ENCODE results near the gene SNX3.
A peak's percentile ranks its signal among the peaks of the same experiment; 100 is the strongest.
"Not testable (repeated sequence)": the region's sequence is repeated elsewhere in the genome, so short reads cannot be mapped to it uniquely, and the experiment has no call there.

The SNX3 gene

DNA sequence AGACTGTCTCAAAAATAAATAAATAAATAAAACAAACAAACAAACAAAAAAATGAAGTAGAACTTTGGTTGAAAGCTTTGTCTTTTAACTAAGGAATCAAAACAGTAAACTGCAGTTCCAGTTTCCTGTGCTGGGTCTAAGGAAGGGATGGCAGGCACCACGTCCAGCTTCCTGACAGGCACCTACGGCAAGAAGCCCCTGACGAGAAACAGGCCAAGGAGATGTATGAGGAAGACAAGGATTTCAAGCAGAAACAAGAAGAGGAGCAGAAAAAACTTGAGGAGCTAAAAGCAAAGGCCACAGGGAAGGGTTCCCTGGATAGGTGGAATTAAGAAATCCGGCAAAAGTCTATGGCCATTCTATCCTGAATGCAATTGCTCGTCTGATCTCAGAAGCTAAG lies 8.8 kb downstream of the SNX3 start:
- TF ChIP-seq, protein P1, sequence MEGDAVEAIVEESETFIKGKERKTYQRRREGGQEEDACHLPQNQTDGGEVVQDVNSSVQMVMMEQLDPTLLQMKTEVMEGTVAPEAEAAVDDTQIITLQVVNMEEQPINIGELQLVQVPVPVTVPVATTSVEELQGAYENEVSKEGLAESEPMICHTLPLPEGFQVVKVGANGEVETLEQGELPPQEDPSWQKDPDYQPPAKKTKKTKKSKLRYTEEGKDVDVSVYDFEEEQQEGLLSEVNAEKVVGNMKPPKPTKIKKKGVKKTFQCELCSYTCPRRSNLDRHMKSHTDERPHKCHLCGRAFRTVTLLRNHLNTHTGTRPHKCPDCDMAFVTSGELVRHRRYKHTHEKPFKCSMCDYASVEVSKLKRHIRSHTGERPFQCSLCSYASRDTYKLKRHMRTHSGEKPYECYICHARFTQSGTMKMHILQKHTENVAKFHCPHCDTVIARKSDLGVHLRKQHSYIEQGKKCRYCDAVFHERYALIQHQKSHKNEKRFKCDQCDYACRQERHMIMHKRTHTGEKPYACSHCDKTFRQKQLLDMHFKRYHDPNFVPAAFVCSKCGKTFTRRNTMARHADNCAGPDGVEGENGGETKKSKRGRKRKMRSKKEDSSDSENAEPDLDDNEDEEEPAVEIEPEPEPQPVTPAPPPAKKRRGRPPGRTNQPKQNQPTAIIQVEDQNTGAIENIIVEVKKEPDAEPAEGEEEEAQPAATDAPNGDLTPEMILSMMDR (IDR thresholded peaks at IDR 0.05; ENCODE audit: low read depth, low read length): no peak
- no peak for TF ChIP-seq EZH2phosphoT487 (IDR thresholded peaks at IDR 0.05; ENCODE audit: low read depth)
- Histone ChIP-seq H3K4me2 (ENCODE audit: low read length) (no peak overlapping the region), H3K9me3 (ENCODE audit: insufficient read depth, low read length) (no peaks in the 10 kb centered on the region), H3K79me2 (ENCODE audit: low read length) (peaks cover 44% of the 10 kb centered on the region), H3K27me3 (ENCODE audit: low read depth, low read length) (no peaks in the 10 kb centered on the region), H3K4me3 (ENCODE audit: low read length) (no peak overlapping the region), H4K20me1 (ENCODE audit: insufficient read depth, low read length) (peaks cover 35% of the 10 kb centered on the region), H3K27ac (ENCODE audit: low read length) (no peak overlapping the region), H2AFZ (ENCODE audit: low read depth, low read length) (no peak overlapping the region), H3K9ac (ENCODE audit: low read length) (no peak overlapping the region), H3K36me3 (replicated peaks; ENCODE audit: low read depth, low read length) (no peaks in the 10 kb centered on the region), H3K4me1 (ENCODE audit: low read length) (no peaks in the 10 kb centered on the region)

DNA sequence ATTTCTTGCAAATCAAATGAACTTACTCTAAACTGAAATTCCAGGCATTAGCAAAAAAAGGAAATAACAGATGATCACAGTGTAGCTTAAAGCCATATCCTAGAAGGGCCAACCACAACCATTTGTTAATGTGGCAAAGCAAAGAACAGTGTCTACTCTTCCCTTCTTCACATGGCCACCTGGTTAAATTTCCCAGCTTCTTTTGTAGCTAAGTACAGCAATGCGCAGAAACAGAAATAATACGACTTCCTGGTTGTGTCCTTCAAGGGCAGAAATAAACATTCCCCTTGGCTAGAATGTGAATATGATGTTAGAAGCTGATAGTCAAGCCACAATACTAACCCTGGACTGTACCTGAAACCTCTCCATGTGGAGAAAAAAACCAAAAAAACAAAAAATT lies 9.6 kb downstream of the SNX3 start:
- no peaks in the 10 kb centered on the region for H3K36me3 ChIP-seq (replicated peaks; ENCODE audit: low read depth, low read length)
- peaks cover 39% of the 10 kb centered on the region for H3K79me2 ChIP-seq (ENCODE audit: low read length)
- H3K27me3 ChIP-seq (ENCODE audit: low read depth, low read length): no peaks in the 10 kb centered on the region
- no peak overlapping the region for H3K9ac ChIP-seq (ENCODE audit: low read length)
- TF ChIP-seq EZH2phosphoT487 (IDR thresholded peaks at IDR 0.05; ENCODE audit: low read depth): no peak
- TF ChIP-seq, protein P1 (IDR thresholded peaks at IDR 0.05; ENCODE audit: low read depth, low read length): no peak
- no peak overlapping the region for H3K4me2 ChIP-seq (ENCODE audit: low read length)
- no peak overlapping the region for H2AFZ ChIP-seq (ENCODE audit: low read depth, low read length)
- H3K9me3 ChIP-seq (ENCODE audit: insufficient read depth, low read length): no peaks in the 10 kb centered on the region
- no peak overlapping the region for H3K27ac ChIP-seq (ENCODE audit: low read length)
- H3K4me1 ChIP-seq (ENCODE audit: low read length): no peaks in the 10 kb centered on the region
- H3K4me3 ChIP-seq (ENCODE audit: low read length): no peak overlapping the region
- H4K20me1 ChIP-seq (ENCODE audit: insufficient read depth, low read length): peaks cover 33% of the 10 kb centered on the region

GRCh38 chr6:108250240-108250866 lies 10.5 kb downstream of the SNX3 start:
- H3K27ac ChIP-seq (ENCODE audit: low read length): no peak overlapping the region
- H3K4me1 ChIP-seq (ENCODE audit: low read length): no peaks in the 10 kb centered on the region
- H2AFZ ChIP-seq (ENCODE audit: low read depth, low read length): no peak overlapping the region
- H4K20me1 ChIP-seq (ENCODE audit: insufficient read depth, low read length): peaks cover 33% of the 10 kb centered on the region
- peaks cover 33% of the 10 kb centered on the region for H3K79me2 ChIP-seq (ENCODE audit: low read length)
- H3K9ac ChIP-seq (ENCODE audit: low read length): no peak overlapping the region
- no peak overlapping the region for H3K4me2 ChIP-seq (ENCODE audit: low read length)
- H3K4me3 ChIP-seq (ENCODE audit: low read length): no peak overlapping the region
- no peaks in the 10 kb centered on the region for H3K36me3 ChIP-seq (replicated peaks; ENCODE audit: low read depth, low read length)
- H3K27me3 ChIP-seq (ENCODE audit: low read depth, low read length): no peaks in the 10 kb centered on the region
- no peak for TF ChIP-seq EZH2phosphoT487 (IDR thresholded peaks at IDR 0.05; ENCODE audit: low read depth)
- TF ChIP-seq, protein P1 (IDR thresholded peaks at IDR 0.05; ENCODE audit: low read depth, low read length): peak; percentile 46
- no peaks in the 10 kb centered on the region for H3K9me3 ChIP-seq (ENCODE audit: insufficient read depth, low read length)

GRCh38 chr6:108247965-108248536 lies 12.8 kb downstream of the SNX3 start:
- Histone ChIP-seq H2AFZ (ENCODE audit: low read depth, low read length) (no peak overlapping the region), H3K9ac (ENCODE audit: low read length) (no peak overlapping the region), H3K27ac (ENCODE audit: low read length) (no peak overlapping the region), H3K36me3 (replicated peaks; ENCODE audit: low read depth, low read length) (peaks cover 2% of the 10 kb centered on the region), H3K4me2 (ENCODE audit: low read length) (no peak overlapping the region), H3K79me2 (ENCODE audit: low read length) (peaks cover 21% of the 10 kb centered on the region), H3K27me3 (ENCODE audit: low read depth, low read length) (no peaks in the 10 kb centered on the region), H3K4me3 (ENCODE audit: low read length) (no peak overlapping the region), H3K9me3 (ENCODE audit: insufficient read depth, low read length) (no peaks in the 10 kb centered on the region), H3K4me1 (ENCODE audit: low read length) (no peaks in the 10 kb centered on the region), H4K20me1 (ENCODE audit: insufficient read depth, low read length) (peaks cover 27% of the 10 kb centered on the region)
- no peak for TF ChIP-seq EZH2phosphoT487 (IDR thresholded peaks at IDR 0.05; ENCODE audit: low read depth)
- TF ChIP-seq, protein P1 (IDR thresholded peaks at IDR 0.05; ENCODE audit: low read depth, low read length): peak; percentile 24; the same call in 1 of the 2 replicates

DNA sequence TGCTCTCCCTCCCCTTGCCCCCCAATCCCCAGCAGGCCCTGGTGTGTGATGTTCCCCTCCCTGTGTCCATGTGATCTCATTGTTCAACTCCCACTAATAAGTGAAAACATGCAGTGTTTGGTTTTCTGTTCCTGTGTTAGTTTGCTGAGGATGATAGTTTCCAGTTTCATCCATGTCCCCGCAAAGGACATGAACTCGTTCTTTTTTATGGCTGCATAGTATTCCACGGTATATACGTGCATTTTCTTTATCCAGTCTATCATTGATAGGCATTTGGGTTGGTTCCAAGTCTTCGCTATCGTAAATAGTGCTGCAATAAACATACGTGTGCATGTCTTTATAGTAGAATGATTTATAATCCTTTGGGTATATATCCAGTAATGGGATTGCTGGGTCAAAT lies 15.7 kb downstream of the SNX3 start:
- peaks cover 11% of the 10 kb centered on the region for H3K79me2 ChIP-seq (ENCODE audit: low read length)

More for the DNA sequence above, 15.7 kb downstream of the SNX3 start:
- not testable (repeated sequence) for H3K4me3 ChIP-seq (ENCODE audit: low read length); H3K4me1 ChIP-seq (ENCODE audit: low read length); H2AFZ ChIP-seq (ENCODE audit: low read depth, low read length); H3K27ac ChIP-seq (ENCODE audit: low read length); H3K9ac ChIP-seq (ENCODE audit: low read length); H3K9me3 ChIP-seq (ENCODE audit: insufficient read depth, low read length); H3K27me3 ChIP-seq (ENCODE audit: low read depth, low read length); H3K4me2 ChIP-seq (ENCODE audit: low read length); H3K36me3 ChIP-seq (replicated peaks; ENCODE audit: low read depth, low read length)
- H4K20me1 ChIP-seq (ENCODE audit: insufficient read depth, low read length): peaks cover 21% of the 10 kb centered on the region
